ENCODE measurements around the gene EHMT1. TPM values are rescaled to one million over a fixed set of nuclear protein-coding genes. Genes with fewer than 3 reads are reported as not detected.
A peak's percentile ranks its signal among the peaks of the same experiment; 100 is the strongest.

Gene EHMT1
- total and polyA plus RNA-seq, 9 of the 15 experiments (the other 6 are each of a cell fraction or from before 2014, with no cell fraction given): 2.2 to 76.0 (median 36.4) TPM

- TF ChIP-seq FOXP4 (CRISPR knock-in tag; IDR thresholded peaks at IDR 0.05; ENCODE audit: borderline replicate concordance): no peak
These were observed 38.4 kb upstream of the EHMT1 start (continued) for GRCh38 chr9:137580209-137580953.

GRCh38 chr9:137580954-137581322 is 37.9 kb upstream of the EHMT1 start:
- ChIA-PET POLR2A (interaction anchor here (0.6 to 1.5 kb wide), 5 partner anchors 7 to 315 kb away, joined by 3 to 5 read pairs (median 4); partner anchors contain the start of gene ZMYND19), CTCF (ENCODE audit: low intra/inter-chr PET ratio) (no interaction called here)
- Histone ChIP-seq H3K36me3 (ENCODE audit: control insufficient read depth, insufficient read depth, low read length) (peaks cover 75% of the 10 kb centered on the region; the same call in 2 of the 3 replicates), H4K20me1 (replicated peaks; ENCODE audit: control insufficient read depth, insufficient read depth, low read length) (peaks cover 4% of the 10 kb centered on the region; the same call in 1 of the 2 replicates), H3K9ac (ENCODE audit: insufficient read depth in 1 of 2, low read depth in 2 of 2, low read length in 2 of 2) (peak overlapping the region in 1 of 2 experiments; percentile 80; a peak in 2 of 4 replicates), H3K9me3 (replicated peaks; ENCODE audit: control insufficient read depth, insufficient read depth, low read depth, low read length) (no peaks in the 10 kb centered on the region), H3K4me3 (no peak overlapping the region), H2AFZ (ENCODE audit: low read depth, low read length) (no peak overlapping the region), H3K79me2 (ENCODE audit: control insufficient read depth, insufficient read depth, low read length) (peaks cover 28% of the 10 kb centered on the region), H3K4me2 (ENCODE audit: insufficient read depth, low read length) (no peak overlapping the region), H3K4me1 (replicated peaks in 1 of 2; ENCODE audit: control insufficient read depth in 2 of 2, insufficient read depth in 2 of 2, low read length in 2 of 2) (peaks cover 16 to 59% of the 10 kb centered on the region in 2 experiments), H3K9me1 (ENCODE audit: control insufficient read depth, insufficient read depth, low read length) (peaks cover 8% of the 10 kb centered on the region), H3K27ac (ENCODE audit: extremely low read depth, low read depth, low read length) (no peak overlapping the region), H3K27me3 (ENCODE audit: control insufficient read depth in 2 of 2, insufficient read depth in 2 of 2, low read length in 2 of 2) (no peaks in the 10 kb centered on the region)
- WGBS (ENCODE audit: insufficient coverage, low coverage, missing lambda C conversion rate): 86% methylated on average over 4 of the region's 4 CpGs
- intact Hi-C loops (cut with micrococcal nuclease): loop anchor here (10.0 kb wide), 1 partner anchor 94 kb away; no protein-coding TSS in a partner anchor
- ATAC-seq (no peak), DNase-seq (ENCODE audit: extremely low read depth in 1 of 4, low spot score in 3 of 4) (no peak), FAIRE-seq (no peak)
- in situ Hi-C loops (cut with MboI): no loop called here
- peak; percentile 67 for TF ChIP-seq MAFG (tag; conservative IDR thresholded peaks at IDR 0.05)
- peak; percentile 47 for TF ChIP-seq MAFF (IDR thresholded peaks at IDR 0.05; ENCODE audit: low read length)
- no peak for TF ChIP-seq NR4A1 (CRISPR knock-in tag; IDR thresholded peaks at IDR 0.05)
- TF ChIP-seq NR4A1 (tag; IDR thresholded peaks at IDR 0.05): no peak
- peak; percentile 79 for TF ChIP-seq ZNF316 (IDR thresholded peaks at IDR 0.05)
- no peak for TF ChIP-seq TAF9B (IDR thresholded peaks at IDR 0.05; ENCODE audit: partially characterized antibody)
- peak; percentile 44; the same call in 1 of the 2 replicates for TF ChIP-seq MAFK (IDR thresholded peaks at IDR 0.05; ENCODE audit: low read length)
- peak; percentile 77 for TF ChIP-seq C11orf30 (IDR thresholded peaks at IDR 0.05; ENCODE audit: low read depth)
- BruUV-seq (replicated peaks): no TSS peak
